K562 (cell line): ENCODE data around the gene GALR3. TPM values are rescaled to one million over a fixed set of nuclear protein-coding genes. Genes with fewer than 3 reads are reported as not detected.

Source experiments
- ATAC-seq: fragments of 200-7000 bp; cut with Tn5 transposase; 3 replicates; pipeline ENCODE4 v1.9.1; 2020; ENCODE audit warnings: moderate library complexity
- BruUV-seq: library from RNA; stranded (reverse); fragments of 400-500 nt; replicated peaks from 2 replicates; lab custom pipeline; 2021; lab: Mats Ljungman, UMichigan
- CTCF ChIA-PET: fragments of 300-600 bp; formaldehyde crosslinking; extraction: SDS; loops from one replicate; lab custom pipeline; 2021; ENCODE audit warnings: low intra/inter-chr PET ratio; lab: Yijun Ruan, JAX
- POLR2A ChIA-PET: fragments of 300-600, 350-650 bp; sonication (Branson Sonifier 250); formaldehyde crosslinking; extraction: SDS; loops from one replicate; lab custom pipeline; 2021; ENCODE audit warnings: antibody characterized with exemption, inconsistent platforms; lab: Yijun Ruan, JAX
- DNase-seq, 4 experiments: peaks; one replicate each; pipeline versions ENCODE4 v3.0.0 to v3.0.0-alpha.2; 2011 to 2018; ENCODE audit warnings: low spot score in 3 of 4, mixed read lengths in 3 of 4; ENCODE audit errors: extremely low read depth in 1 of 4
- FAIRE-seq: peaks from 2 replicates; lab custom pipeline; 2011; peaks lifted over from hg19 to GRCh38; lab: Jason Lieb, UNC
- H2AFZ ChIP-seq: 2 replicates; pipeline ENCODE4 v1.6.0; 2011; ENCODE audit warnings: low read depth, low read length, control low read depth, inconsistent platforms
- H3K27ac ChIP-seq: fragments of 200-600 bp; 3 replicates; pipeline ENCODE4 v1.8.0; 2011; ENCODE audit warnings: low read depth, mild to moderate bottlenecking, control low read depth, inconsistent platforms, low read length, moderate library complexity, mixed read lengths; ENCODE audit errors: extremely low read depth
- H3K27me3 ChIP-seq, 2 experiments: fragments of 300-600 bp in 1 of 2; 2 replicates in 1 of 2; 3 replicates in 1 of 2; pipeline versions ENCODE4 v1.6.0 to v1.8.0; 2011; ENCODE audit warnings: inconsistent platforms in 2 of 2, low read length in 2 of 2, mild to moderate bottlenecking in 1 of 2, mixed read lengths in 1 of 2, moderate library complexity in 1 of 2; ENCODE audit not compliant: control insufficient read depth in 2 of 2, insufficient read depth in 2 of 2
- H3K36me3 ChIP-seq: fragments of 300-600 bp; 3 replicates; pipeline ENCODE4 v1.8.0; 2011; ENCODE audit warnings: mild to moderate bottlenecking, low read length, inconsistent platforms; ENCODE audit not compliant: control insufficient read depth, insufficient read depth
- H3K4me1 ChIP-seq, 2 experiments: fragments of 200-600 bp in 1 of 2; replicated peaks in 1 of 2; 2 replicates in 1 of 2; 3 replicates in 1 of 2; pipeline versions ENCODE4 v1.5.1 to v1.8.0; 2011; ENCODE audit warnings: inconsistent platforms in 2 of 2, low read length in 2 of 2, mild to moderate bottlenecking in 1 of 2, mixed read lengths in 1 of 2, moderate library complexity in 1 of 2; ENCODE audit not compliant: control insufficient read depth in 2 of 2, insufficient read depth in 2 of 2
- H3K4me2 ChIP-seq: 2 replicates; pipeline ENCODE4 v1.6.1; 2011; ENCODE audit warnings: low read length, control low read depth, inconsistent platforms, mixed read lengths; ENCODE audit not compliant: insufficient read depth
- H3K4me3 ChIP-seq: fragments of 200-600 bp; sonication (generic), shearing (Covaris generic); 2 replicates; pipeline ENCODE4 v1.5.1; 2016; ENCODE audit warnings: control low read depth, inconsistent platforms
- H3K79me2 ChIP-seq: fragments of 200-600 bp; 3 replicates; pipeline ENCODE4 v1.8.0; 2011; ENCODE audit warnings: low read length, inconsistent platforms; ENCODE audit not compliant: control insufficient read depth, insufficient read depth
- H3K9ac ChIP-seq, 2 experiments: 2 replicates each; pipeline versions ENCODE4 v1.6.0 to v1.6.1; 2011; ENCODE audit warnings: low read depth in 2 of 2, low read length in 2 of 2, control low read depth in 1 of 2, inconsistent platforms in 1 of 2, mild to moderate bottlenecking in 1 of 2, mixed read lengths in 1 of 2; ENCODE audit not compliant: insufficient read depth in 1 of 2
- H3K9me1 ChIP-seq: one replicate; pipeline ENCODE4 v1.6.0; 2011; ENCODE audit warnings: inconsistent platforms, mild to moderate bottlenecking, low read length, moderate library complexity; ENCODE audit not compliant: control insufficient read depth, insufficient read depth
- H3K9me3 ChIP-seq: replicated peaks from 2 replicates; pipeline ENCODE4 v1.5.1; 2011; ENCODE audit warnings: low read depth, low read length, inconsistent platforms; ENCODE audit not compliant: control insufficient read depth, insufficient read depth
- H4K20me1 ChIP-seq: replicated peaks from 2 replicates; pipeline ENCODE4 v1.6.1; 2011; ENCODE audit warnings: low read length, inconsistent platforms, mixed read lengths; ENCODE audit not compliant: control insufficient read depth, insufficient read depth
- ADNP ChIP-seq: fragments of 200-800 bp; sonication (Bioruptor generic); IDR thresholded peaks from 2 replicates; pipeline ENCODE4 v1.6.1; 2016; ENCODE audit warnings: missing genetic modification characterization, missing compliant biosample characterization
- BRD4 ChIP-seq: fragments of 200-600 bp; sonication (generic); IDR thresholded peaks from 2 replicates; pipeline ENCODE4 v1.6.1; 2017; ENCODE audit warnings: inconsistent platforms
- CEBPB ChIP-seq: fragments of 450-650 bp; IDR thresholded peaks from 2 replicates; pipeline ENCODE4 v1.6.1; 2016; ENCODE audit warnings: missing genetic modification characterization, missing compliant biosample characterization
- CEBPG ChIP-seq, 3 experiments: fragments of 200-800 bp in 1 of 3; sonication (Bioruptor generic) in 1 of 3; sonication (generic) in 1 of 3; formaldehyde crosslinking in 1 of 3; IDR thresholded peaks in 2 of 3; conservative IDR thresholded peaks in 1 of 3; 2 replicates each; pipeline versions ENCODE4 v1.6.1 to v1.8.0; 2016 to 2022; ENCODE audit warnings: missing compliant biosample characterization in 2 of 3, missing genetic modification characterization in 2 of 3, mild to moderate bottlenecking in 1 of 3, missing genetic modification reagents in 1 of 3
- CHD1 ChIP-seq: fragments of 200-600 bp; sonication (generic); IDR thresholded peaks from one replicate; pipeline ENCODE4 v1.6.1; 2012; ENCODE audit warnings: mild to moderate bottlenecking, moderate library complexity, low read length, inconsistent platforms
- CHD2 ChIP-seq: IDR thresholded peaks from 2 replicates; pipeline ENCODE4 v1.6.1; 2011; ENCODE audit warnings: low read depth, low read length
- HNRNPLL ChIP-seq: fragments of 200-400 bp; formaldehyde crosslinking; IDR thresholded peaks from 2 replicates; pipeline ENCODE4 v1.6.1; 2017; ENCODE audit warnings: low read length, low read depth, mild to moderate bottlenecking; ENCODE audit not compliant: poor library complexity, severe bottlenecking
- MTA1 ChIP-seq: fragments of 450-650 bp; IDR thresholded peaks from 2 replicates; pipeline ENCODE4 v1.6.1; 2017; ENCODE audit warnings: borderline replicate concordance
- PHF20 ChIP-seq: fragments of 450-650 bp; IDR thresholded peaks from 2 replicates; pipeline ENCODE4 v1.6.1; 2018; ENCODE audit not compliant: partially characterized antibody
- YY1 ChIP-seq, 3 experiments: IDR thresholded peaks; 2 replicates each; pipeline ENCODE4 v1.6.1; 2011; ENCODE audit warnings: low read length in 2 of 3, mild to moderate bottlenecking in 2 of 3, moderate library complexity in 2 of 3, borderline replicate concordance in 1 of 3, control low read depth in 1 of 3, low read depth in 1 of 3; ENCODE audit not compliant: insufficient read depth in 3 of 3, insufficient replicate concordance in 2 of 3, control insufficient read depth in 1 of 3, insufficient read length in 1 of 3; ENCODE audit errors: extremely low read depth in 1 of 3
- WGBS: fragments of 100-300 bp; shearing (Covaris generic); methylation state at CpG from one replicate; pipeline ENCODE4 v1.1.6; 2016; ENCODE audit warnings: low coverage, mixed read lengths; ENCODE audit not compliant: insufficient coverage; ENCODE audit errors: missing lambda C conversion rate; 5-methylcytosine and 5-hydroxymethylcytosine counted together
- in situ Hi-C: fragments of 300-500 bp; cut with MboI; formaldehyde crosslinking; loops from 4 replicates; pipeline ENCODE4 v1.15.0; 2018; ENCODE audit warnings: inconsistent platforms, mixed read lengths
- intact Hi-C: fragments of 100-400 bp; cut with micrococcal nuclease; formaldehyde crosslinking; loops from 2 replicates; pipeline ENCODE4 v1.14.2; 2022
- polyA plus RNA-seq, 8 experiments: library from polyadenylated mRNA; depleted of rRNA in 4 of 8; stranded (reverse) in 5 of 8; unstranded in 3 of 8; fragments of >200 nt; fragmentation: Nextera tagmentation in 2 of 8; fragmentation: Illumina TruSeq in 1 of 8; extraction: Ambion mirVana in 2 of 8; extraction: Trizol in 1 of 8; gene quantifications; 2 replicates each; pipeline versions ENCODE4 v1.2.1 to v1.2.3, GENCODE V29; 2011 to 2014; ENCODE audit warnings: inconsistent platforms in 1 of 8, missing spikeins in 1 of 8
- total RNA-seq, 7 experiments: library from RNA; depleted of rRNA in 6 of 7; stranded (reverse); fragments of >200 nt in 6 of 7; fragmentation: Illumina TruSeq in 2 of 7; extraction: Trizol in 2 of 7; gene quantifications; 2 replicates each; pipeline versions ENCODE4 v1.2.1 to v1.2.3, GENCODE V29; 2011 to 2021; ENCODE audit warnings: low replicate concordance in 1 of 7
- TF ChIP-seq, protein P1 (sequence below): conservative IDR thresholded peaks from 2 replicates; pipeline ENCODE4 v1.6.1; 2011; ENCODE audit warnings: low read depth, mild to moderate bottlenecking, low read length; ENCODE audit not compliant: control insufficient read depth
- TF ChIP-seq, protein P2 (sequence below), 2 experiments: fragments of 450-650 bp; IDR thresholded peaks; 2 replicates each; pipeline ENCODE4 v1.6.1; 2016
- TF ChIP-seq, protein P3 (sequence below), 3 experiments: fragments of 200-800 bp in 1 of 3; fragments of 250-450 bp in 1 of 3; fragments of 450-650 bp in 1 of 3; sonication (Bioruptor Pico) in 1 of 3; sonication (Bioruptor generic) in 1 of 3; formaldehyde crosslinking in 1 of 3; IDR thresholded peaks; 2 replicates each; pipeline versions ENCODE4 v1.6.1 to v1.8.0; 2016 to 2022; ENCODE audit warnings: mild to moderate bottlenecking in 2 of 3, missing genetic modification characterization in 2 of 3, missing compliant biosample characterization in 1 of 3, moderate library complexity in 1 of 3

GALR3 gene
- total and polyA plus RNA-seq, 9 of the 15 experiments (the other 6 are each of a cell fraction or from before 2014, with no cell fraction given): 0.13 TPM; not detected in 8

DNA sequence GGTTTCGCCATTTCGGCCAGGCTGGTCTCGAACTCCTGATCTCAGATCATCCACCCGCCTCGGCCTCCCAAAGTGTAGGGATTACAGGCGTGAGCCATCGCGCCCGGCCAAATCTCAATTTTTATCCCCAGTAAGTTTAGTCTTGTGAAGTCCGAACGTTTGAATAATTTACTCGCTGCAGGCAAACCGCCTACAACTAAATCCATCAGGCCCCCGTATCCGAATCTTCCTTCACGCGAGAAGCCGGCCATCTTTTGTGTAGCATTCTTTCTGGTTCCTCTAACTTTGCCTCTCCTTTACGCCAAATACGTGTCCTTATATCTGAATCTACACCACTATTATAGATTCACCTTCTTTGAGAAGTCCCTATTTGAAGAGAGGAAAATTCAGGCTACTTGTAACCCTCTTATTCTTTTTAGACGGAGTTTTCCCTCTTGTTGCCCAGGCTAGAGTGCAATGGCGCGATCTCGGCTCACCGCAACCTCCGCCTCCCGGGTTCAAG, 25.5 kb downstream of the GALR3 start:
- CTCF ChIA-PET: no interaction called here
- ATAC-seq: peak; percentile 7
- peaks cover 35% of the 10 kb centered on the region for H3K36me3 ChIP-seq
- H3K79me2 ChIP-seq: peaks cover 60% of the 10 kb centered on the region
- no peaks in the 10 kb centered on the region for H3K27me3 ChIP-seq
- no peak for FAIRE-seq
- peak overlapping the region; percentile 93 for H3K27ac ChIP-seq
- H3K9me3 ChIP-seq: peaks cover 4% of the 10 kb centered on the region; the same call in 1 of the 2 replicates
- under 1% methylated on average over 27 of the region's 27 CpGs for WGBS
- TSS peak; percentile 93 for BruUV-seq
- DNase-seq: peak in 2 of 4 experiments; percentile 39 to 61
- peak overlapping the region; percentile 90 for H2AFZ ChIP-seq
- peak overlapping the region; percentile 79 for H3K4me3 ChIP-seq
- H3K4me2 ChIP-seq: peak overlapping the region; percentile 99
- H4K20me1 ChIP-seq: no peaks in the 10 kb centered on the region
- H3K9me1 ChIP-seq: no peaks in the 10 kb centered on the region
- intact Hi-C loops (loop anchor here (2.0 kb wide), 1 partner anchor 46 kb away; no protein-coding TSS in a partner anchor), in situ Hi-C loops (no loop called here)
- peak overlapping the region; percentile 85 to 99 for H3K9ac ChIP-seq
- POLR2A ChIA-PET: interaction anchor here (0.6 to 2.4 kb wide), 4 partner anchors 11 to 641 kb away, joined by 3 to 7 read pairs (median 4); no protein-coding TSS in a partner anchor
- H3K4me1 ChIP-seq: peaks cover 8% of the 10 kb centered on the region in 2 experiments; a peak in 4 of 5 replicates
- TF ChIP-seq, protein P1, sequence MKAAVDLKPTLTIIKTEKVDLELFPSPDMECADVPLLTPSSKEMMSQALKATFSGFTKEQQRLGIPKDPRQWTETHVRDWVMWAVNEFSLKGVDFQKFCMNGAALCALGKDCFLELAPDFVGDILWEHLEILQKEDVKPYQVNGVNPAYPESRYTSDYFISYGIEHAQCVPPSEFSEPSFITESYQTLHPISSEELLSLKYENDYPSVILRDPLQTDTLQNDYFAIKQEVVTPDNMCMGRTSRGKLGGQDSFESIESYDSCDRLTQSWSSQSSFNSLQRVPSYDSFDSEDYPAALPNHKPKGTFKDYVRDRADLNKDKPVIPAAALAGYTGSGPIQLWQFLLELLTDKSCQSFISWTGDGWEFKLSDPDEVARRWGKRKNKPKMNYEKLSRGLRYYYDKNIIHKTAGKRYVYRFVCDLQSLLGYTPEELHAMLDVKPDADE: no peak
- TF ChIP-seq CEBPB (tag) (peak; percentile 57; the same call in 1 of the 2 replicates), MTA1 (0 out of 2 replicates have a peak, but pooled peaks have one; percentile 29), YY1 (IDR thresholded peaks at IDR 0.05; ENCODE audit: borderline replicate concordance in 1 of 3, control insufficient read depth in 1 of 3, extremely low read depth in 1 of 3, insufficient read depth in 3 of 3, insufficient read length in 1 of 3, insufficient replicate concordance in 2 of 3, low read depth in 1 of 3, low read length in 2 of 3) (peak in 2 of 3 experiments; percentile 72 to 89), CHD2 (peak; percentile 93), CEBPG (CRISPR knock-in tag; IDR thresholded peaks at IDR 0.05) (no peak), CEBPG (tag; conservative IDR thresholded peaks at IDR 0.05 in 1 of 2, IDR thresholded peaks at IDR 0.05 in 1 of 2) (peak in 1 of 2 experiments; percentile 63; a peak in 2 of 4 replicates), HNRNPLL (peak; percentile 70), ADNP (tag) (peak; percentile 89), PHF20 (no peak), BRD4 (0 out of 2 replicates have a peak, but pooled peaks have one; percentile 66), CHD1 (no peak)
- TF ChIP-seq, protein P2, sequence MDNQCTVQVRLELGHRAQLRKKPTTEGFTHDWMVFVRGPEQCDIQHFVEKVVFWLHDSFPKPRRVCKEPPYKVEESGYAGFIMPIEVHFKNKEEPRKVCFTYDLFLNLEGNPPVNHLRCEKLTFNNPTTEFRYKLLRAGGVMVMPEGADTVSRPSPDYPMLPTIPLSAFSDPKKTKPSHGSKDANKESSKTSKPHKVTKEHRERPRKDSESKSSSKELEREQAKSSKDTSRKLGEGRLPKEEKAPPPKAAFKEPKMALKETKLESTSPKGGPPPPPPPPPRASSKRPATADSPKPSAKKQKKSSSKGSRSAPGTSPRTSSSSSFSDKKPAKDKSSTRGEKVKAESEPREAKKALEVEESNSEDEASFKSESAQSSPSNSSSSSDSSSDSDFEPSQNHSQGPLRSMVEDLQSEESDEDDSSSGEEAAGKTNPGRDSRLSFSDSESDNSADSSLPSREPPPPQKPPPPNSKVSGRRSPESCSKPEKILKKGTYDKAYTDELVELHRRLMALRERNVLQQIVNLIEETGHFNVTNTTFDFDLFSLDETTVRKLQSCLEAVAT (IDR thresholded peaks at IDR 0.05): 0 out of 4 replicates have a peak, but pooled peaks of 1 of the 2 experiments have one; percentile 36
- TF ChIP-seq, protein P3, sequence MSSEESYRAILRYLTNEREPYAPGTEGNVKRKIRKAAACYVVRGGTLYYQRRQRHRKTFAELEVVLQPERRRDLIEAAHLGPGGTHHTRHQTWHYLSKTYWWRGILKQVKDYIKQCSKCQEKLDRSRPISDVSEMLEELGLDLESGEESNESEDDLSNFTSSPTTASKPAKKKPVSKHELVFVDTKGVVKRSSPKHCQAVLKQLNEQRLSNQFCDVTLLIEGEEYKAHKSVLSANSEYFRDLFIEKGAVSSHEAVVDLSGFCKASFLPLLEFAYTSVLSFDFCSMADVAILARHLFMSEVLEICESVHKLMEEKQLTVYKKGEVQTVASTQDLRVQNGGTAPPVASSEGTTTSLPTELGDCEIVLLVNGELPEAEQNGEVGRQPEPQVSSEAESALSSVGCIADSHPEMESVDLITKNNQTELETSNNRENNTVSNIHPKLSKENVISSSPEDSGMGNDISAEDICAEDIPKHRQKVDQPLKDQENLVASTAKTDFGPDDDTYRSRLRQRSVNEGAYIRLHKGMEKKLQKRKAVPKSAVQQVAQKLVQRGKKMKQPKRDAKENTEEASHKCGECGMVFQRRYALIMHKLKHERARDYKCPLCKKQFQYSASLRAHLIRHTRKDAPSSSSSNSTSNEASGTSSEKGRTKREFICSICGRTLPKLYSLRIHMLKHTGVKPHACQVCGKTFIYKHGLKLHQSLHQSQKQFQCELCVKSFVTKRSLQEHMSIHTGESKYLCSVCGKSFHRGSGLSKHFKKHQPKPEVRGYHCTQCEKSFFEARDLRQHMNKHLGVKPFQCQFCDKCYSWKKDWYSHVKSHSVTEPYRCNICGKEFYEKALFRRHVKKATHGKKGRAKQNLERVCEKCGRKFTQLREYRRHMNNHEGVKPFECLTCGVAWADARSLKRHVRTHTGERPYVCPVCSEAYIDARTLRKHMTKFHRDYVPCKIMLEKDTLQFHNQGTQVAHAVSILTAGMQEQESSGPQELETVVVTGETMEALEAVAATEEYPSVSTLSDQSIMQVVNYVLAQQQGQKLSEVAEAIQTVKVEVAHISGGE (CRISPR knock-in tag; IDR thresholded peaks at IDR 0.05): peak in 1 of 3 experiments; percentile 92; a peak in 2 of 6 replicates
